GM23338 (cell line): ENCODE measurements around the gene SLC2A8. TPM values are rescaled to one million over a fixed set of nuclear protein-coding genes. Genes with fewer than 3 reads are reported as not detected.

Experiments used
- CREB1 ChIP-seq: fragments of 250-450 bp; sonication (Bioruptor Pico); IDR thresholded peaks from 2 replicates; pipeline ENCODE4 v1.5.0; 2020; ENCODE audit warnings: low read depth, mild to moderate bottlenecking, moderate library complexity
- EZH2 ChIP-seq: fragments of 200-600 bp; sonication (generic); IDR thresholded peaks from one replicate; pipeline ENCODE4 v1.8.0; 2017; ENCODE audit warnings: antibody characterized with exemption, mild to moderate bottlenecking, low read depth; ENCODE audit not compliant: unreplicated experiment
- ZNF114 ChIP-seq: fragments of 250-450 bp; sonication (Bioruptor Pico); IDR thresholded peaks from 2 replicates; pipeline ENCODE4 v1.5.0; 2020; ENCODE audit warnings: mild to moderate bottlenecking, moderate library complexity
- ZNF331 ChIP-seq: fragments of 250-450 bp; sonication (Bioruptor Pico); IDR thresholded peaks from 2 replicates; pipeline ENCODE4 v1.5.0; 2020; ENCODE audit warnings: low read depth, mild to moderate bottlenecking, moderate library complexity
- polyA plus RNA-seq: library from polyadenylated mRNA; unstranded; fragments of >200 nt; fragmentation: Nextera tagmentation; extraction: Ambion mirVana; gene quantifications from 2 replicates; pipeline ENCODE4 v1.2.1, GENCODE V29; 2016
- total RNA-seq: library from RNA; depleted of rRNA; stranded (reverse); fragments of >200 nt; shearing (Covaris generic); gene quantifications from 2 replicates; pipeline ENCODE4 v1.2.3, GENCODE V29; 2014
- TF ChIP-seq, protein P1 (sequence below): fragments of 250-450 bp; sonication (Bioruptor Pico); IDR thresholded peaks from 2 replicates; pipeline ENCODE4 v1.5.0; 2020; ENCODE audit warnings: mild to moderate bottlenecking, moderate library complexity
- TF ChIP-seq, protein P2 (sequence below): IDR thresholded peaks from one replicate; pipeline ENCODE4 v1.6.1; 2018; ENCODE audit warnings: antibody characterized with exemption; ENCODE audit not compliant: unreplicated experiment

The SLC2A8 gene
- total and polyA plus RNA-seq, 2 experiments from 2014 or later, result 16.3 to 34.1 TPM

DNA sequence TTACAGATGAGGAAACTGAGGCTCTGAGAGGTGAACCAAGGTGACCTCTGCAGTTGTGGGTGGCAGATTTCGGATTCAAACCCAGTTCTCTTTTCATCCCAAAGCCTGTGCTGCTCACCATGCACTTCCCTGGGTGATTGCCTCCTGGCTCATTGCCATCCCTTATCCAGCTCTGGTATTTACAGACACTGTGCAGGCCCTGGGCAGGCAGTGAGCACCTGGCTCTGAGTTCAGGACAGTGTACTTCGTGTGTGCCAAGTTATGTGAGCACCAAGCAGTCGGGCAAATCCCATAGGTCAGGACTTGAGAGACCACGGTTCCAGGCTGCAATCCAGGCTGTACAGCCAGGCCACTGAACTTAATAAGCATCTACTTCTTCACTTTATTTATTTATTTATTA, 55.7 kb downstream of the SLC2A8 start (continued):
- TF ChIP-seq, protein P1, sequence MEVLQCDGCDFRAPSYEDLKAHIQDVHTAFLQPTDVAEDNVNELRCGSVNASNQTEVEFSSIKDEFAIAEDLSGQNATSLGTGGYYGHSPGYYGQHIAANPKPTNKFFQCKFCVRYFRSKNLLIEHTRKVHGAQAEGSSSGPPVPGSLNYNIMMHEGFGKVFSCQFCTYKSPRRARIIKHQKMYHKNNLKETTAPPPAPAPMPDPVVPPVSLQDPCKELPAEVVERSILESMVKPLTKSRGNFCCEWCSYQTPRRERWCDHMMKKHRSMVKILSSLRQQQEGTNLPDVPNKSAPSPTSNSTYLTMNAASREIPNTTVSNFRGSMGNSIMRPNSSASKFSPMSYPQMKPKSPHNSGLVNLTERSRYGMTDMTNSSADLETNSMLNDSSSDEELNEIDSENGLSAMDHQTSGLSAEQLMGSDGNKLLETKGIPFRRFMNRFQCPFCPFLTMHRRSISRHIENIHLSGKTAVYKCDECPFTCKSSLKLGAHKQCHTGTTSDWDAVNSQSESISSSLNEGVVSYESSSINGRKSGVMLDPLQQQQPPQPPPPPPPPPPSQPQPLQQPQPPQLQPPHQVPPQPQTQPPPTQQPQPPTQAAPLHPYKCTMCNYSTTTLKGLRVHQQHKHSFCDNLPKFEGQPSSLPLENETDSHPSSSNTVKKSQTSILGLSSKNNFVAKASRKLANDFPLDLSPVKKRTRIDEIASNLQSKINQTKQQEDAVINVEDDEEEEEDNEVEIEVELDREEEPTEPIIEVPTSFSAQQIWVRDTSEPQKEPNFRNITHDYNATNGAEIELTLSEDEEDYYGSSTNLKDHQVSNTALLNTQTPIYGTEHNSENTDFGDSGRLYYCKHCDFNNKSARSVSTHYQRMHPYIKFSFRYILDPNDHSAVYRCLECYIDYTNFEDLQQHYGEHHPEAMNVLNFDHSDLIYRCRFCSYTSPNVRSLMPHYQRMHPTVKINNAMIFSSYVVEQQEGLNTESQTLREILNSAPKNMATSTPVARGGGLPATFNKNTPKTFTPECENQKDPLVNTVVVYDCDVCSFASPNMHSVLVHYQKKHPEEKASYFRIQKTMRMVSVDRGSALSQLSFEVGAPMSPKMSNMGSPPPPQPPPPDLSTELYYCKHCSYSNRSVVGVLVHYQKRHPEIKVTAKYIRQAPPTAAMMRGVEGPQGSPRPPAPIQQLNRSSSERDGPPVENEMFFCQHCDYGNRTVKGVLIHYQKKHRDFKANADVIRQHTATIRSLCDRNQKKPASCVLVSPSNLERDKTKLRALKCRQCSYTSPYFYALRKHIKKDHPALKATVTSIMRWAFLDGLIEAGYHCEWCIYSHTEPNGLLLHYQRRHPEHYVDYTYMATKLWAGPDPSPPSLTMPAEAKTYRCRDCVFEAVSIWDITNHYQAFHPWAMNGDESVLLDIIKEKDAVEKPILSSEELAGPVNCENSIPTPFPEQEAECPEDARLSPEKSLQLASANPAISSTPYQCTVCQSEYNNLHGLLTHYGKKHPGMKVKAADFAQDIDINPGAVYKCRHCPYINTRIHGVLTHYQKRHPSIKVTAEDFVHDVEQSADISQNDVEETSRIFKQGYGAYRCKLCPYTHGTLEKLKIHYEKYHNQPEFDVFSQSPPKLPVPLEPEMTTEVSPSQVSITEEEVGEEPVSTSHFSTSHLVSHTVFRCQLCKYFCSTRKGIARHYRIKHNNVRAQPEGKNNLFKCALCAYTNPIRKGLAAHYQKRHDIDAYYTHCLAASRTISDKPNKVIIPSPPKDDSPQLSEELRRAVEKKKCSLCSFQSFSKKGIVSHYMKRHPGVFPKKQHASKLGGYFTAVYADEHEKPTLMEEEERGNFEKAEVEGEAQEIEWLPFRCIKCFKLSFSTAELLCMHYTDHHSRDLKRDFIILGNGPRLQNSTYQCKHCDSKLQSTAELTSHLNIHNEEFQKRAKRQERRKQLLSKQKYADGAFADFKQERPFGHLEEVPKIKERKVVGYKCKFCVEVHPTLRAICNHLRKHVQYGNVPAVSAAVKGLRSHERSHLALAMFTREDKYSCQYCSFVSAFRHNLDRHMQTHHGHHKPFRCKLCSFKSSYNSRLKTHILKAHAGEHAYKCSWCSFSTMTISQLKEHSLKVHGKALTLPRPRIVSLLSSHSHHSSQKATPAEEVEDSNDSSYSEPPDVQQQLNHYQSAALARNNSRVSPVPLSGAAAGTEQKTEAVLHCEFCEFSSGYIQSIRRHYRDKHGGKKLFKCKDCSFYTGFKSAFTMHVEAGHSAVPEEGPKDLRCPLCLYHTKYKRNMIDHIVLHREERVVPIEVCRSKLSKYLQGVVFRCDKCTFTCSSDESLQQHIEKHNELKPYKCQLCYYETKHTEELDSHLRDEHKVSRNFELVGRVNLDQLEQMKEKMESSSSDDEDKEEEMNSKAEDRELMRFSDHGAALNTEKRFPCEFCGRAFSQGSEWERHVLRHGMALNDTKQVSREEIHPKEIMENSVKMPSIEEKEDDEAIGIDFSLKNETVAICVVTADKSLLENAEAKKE (CRISPR knock-in tag), result no peak
- TF ChIP-seq, protein P2, sequence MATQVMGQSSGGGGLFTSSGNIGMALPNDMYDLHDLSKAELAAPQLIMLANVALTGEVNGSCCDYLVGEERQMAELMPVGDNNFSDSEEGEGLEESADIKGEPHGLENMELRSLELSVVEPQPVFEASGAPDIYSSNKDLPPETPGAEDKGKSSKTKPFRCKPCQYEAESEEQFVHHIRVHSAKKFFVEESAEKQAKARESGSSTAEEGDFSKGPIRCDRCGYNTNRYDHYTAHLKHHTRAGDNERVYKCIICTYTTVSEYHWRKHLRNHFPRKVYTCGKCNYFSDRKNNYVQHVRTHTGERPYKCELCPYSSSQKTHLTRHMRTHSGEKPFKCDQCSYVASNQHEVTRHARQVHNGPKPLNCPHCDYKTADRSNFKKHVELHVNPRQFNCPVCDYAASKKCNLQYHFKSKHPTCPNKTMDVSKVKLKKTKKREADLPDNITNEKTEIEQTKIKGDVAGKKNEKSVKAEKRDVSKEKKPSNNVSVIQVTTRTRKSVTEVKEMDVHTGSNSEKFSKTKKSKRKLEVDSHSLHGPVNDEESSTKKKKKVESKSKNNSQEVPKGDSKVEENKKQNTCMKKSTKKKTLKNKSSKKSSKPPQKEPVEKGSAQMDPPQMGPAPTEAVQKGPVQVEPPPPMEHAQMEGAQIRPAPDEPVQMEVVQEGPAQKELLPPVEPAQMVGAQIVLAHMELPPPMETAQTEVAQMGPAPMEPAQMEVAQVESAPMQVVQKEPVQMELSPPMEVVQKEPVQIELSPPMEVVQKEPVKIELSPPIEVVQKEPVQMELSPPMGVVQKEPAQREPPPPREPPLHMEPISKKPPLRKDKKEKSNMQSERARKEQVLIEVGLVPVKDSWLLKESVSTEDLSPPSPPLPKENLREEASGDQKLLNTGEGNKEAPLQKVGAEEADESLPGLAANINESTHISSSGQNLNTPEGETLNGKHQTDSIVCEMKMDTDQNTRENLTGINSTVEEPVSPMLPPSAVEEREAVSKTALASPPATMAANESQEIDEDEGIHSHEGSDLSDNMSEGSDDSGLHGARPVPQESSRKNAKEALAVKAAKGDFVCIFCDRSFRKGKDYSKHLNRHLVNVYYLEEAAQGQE, result no peak
- TF ChIP-seq ZNF331 (CRISPR knock-in tag) (no peak), ZNF114 (CRISPR knock-in tag) (no peak), EZH2 (no peak), CREB1 (CRISPR knock-in tag) (no peak)
